Measurements from ENCODE around the gene MRPS25.

Gene MRPS25

DNA sequence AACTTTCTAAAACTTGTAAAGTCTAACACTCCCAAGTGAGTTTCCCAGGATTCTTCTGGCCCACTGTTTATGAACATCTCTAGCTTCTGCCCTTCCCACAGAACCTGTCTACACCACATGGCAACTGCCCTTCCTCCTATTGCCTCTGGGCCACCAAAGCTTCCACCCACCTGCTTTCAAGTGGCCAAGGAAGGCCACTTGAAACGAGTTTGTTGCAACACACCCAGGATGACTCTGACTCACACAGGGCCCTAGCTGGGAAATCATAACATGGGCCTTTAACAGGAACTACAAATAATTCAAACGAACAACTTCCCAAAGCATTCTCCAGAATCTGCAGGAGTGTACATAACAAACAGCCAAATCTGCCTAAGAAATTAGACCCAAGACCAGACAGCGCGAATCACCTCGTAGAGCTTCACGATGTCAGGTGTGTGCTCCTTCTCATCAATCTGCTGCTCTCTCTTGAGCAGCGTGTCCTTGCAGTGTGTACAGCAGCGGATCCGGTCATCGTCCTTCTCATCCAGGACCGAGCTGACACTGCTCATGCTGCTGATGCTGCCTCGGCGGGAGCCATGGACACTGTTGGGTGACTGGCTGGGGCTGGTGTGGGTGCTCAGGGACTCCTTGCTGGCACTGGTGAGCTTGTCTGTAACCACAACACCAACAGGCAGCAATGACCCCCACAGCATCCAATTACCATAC is 17.0 kb upstream of the MRPS25 start:
- no peak for DNase-seq

DNA sequence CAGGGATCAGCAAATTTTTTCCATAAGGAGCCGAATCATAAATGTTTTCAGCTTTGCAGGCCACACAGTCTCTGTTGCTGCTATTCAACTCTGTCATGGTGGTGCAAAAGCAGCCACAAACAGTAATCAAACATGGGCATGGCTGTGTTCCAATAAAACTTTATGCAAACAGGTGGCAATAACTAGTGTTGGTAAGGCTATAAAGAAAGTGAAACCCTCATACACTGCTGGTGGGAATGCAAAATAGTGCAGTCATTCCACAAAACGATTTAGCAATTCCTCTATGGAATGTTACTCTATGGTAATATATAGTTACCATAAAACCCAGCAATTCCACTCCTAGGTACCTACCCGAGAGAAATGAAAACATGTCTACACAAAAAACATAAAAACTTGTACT is 14.0 kb upstream of the MRPS25 start:
- DNase-seq: no peak

DNA sequence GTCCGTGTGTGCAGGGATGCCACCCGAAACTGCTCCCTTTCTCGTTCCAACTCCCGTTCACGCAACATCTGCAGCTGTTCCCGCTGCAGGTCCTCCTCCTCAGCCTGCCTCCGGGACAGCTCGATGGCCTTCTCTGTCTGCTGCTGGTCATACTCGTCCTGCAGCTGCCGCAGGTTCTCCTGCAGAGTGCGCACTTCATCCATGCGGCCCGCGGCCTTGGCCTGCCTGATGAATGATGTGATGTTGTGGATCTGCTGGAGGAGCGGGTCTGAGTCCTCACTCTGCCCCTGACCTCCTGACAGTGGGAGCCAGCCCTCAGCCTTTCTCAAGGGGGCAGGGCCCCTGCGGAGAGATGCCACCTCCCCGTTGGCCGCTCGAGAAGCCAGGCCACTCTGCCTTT is 9.4 kb upstream of the MRPS25 start:
- DNase-seq: no peak

DNA sequence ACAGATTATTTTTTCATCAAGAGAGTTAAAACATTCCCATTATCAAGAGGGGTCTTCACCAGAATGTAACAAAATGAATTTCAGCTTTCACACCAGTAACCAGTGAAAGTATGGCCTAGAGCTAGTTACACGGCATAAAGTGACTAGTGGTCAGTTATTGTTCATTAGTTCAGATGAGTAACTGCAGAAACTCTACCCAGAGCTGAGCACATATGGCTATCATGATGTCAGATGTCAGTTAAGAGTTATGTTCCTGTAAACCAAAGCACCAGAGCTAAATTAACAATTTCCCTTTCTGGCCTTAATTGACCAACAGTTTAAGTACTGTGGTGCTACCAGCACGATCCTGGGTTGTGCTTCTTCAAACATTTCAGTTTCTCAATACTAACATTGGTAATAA is 6.6 kb upstream of the MRPS25 start:
- DNase-seq: no peak

DNA sequence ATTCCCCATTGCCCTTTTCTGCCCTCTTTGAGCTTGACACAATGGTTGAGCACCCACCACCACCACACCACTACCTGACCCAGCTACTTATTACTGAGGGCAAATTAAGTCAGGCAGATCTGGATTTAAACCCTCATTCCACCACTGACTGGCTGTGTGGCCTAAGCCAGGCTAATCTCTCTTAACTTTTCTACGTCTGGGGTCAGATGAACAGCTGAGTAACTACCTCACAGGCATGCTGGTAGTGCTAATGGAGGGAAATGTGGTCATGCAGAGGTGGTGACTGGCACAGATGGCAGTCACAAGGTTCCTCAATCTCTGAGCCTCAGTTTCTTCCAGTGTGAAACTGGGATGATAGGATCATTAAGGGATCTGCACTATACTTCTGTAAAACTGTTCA is 4.3 kb upstream of the MRPS25 start:
- no peak for DNase-seq

DNA sequence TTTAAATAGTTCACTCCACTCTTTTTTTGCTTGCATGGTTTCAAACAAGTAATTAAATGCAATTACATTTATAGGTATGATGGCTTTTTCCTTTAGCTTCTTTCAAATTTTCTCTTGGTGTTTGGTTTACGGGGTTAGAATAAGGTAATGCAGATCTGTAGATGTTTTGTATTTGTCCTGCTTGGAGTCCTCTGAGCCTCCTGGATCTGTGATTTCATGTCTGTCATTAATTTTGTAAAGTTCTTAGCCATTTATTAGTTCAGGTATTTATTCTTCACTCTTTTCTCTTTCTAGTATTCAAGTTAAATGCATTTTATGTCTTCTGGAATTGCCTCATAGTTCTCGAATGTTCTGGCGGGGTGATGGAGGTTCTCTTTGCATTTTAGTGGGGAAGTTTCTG is 1.4 kb upstream of the MRPS25 start:
- DNase-seq: no peak

DNA sequence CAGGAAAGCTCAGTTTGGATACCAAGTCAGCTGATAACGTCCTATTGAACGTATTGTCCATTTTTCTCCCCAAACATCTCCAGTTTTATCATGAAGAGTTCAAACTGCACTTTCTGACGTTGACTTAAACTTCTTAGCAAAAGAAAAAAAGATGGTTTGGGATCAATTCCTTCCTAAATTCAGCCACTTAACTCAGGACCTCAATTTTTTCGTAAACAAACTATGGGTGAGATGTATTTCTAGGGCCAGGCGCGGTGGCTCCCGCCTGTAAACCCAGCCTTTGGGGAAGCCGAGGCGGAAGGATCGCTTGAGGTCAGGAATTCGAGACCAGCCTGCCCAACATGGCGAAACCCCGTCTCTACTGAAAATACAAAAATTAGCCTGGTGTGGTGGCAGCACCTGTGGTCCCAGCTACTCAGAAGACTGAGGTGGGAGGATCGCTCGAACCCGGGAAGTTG is 464 bp upstream of the MRPS25 start:
- no peak for DNase-seq

DNA sequence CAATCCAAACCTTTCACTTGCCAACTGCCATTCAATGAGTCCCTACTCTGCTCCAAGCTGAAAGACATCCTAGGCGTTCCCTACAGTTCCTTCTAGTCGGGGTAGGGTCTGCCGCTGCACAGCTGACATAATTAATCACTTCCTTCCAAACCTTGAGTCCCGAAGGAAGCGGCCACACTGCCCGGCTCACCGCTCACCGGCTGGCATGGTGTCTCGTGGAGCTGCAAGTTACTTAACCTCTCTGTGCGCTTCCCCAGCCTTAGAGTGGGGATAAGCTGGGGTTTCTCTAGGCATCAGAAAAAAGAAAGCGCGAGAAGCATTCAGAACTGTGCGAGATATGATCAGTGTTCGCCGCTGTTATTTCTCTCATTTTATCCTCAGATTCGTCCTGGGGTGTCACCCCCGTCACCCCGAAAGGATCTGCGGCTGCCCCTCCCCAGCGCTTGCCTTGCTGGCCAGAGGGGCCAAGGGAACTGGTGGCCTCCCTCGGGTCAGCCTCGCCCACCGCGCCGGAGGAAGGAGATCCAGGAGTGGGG is 748 bp downstream of the MRPS25 start:
- peak in 1 of 5 donors; percentile 15 for DNase-seq

DNA sequence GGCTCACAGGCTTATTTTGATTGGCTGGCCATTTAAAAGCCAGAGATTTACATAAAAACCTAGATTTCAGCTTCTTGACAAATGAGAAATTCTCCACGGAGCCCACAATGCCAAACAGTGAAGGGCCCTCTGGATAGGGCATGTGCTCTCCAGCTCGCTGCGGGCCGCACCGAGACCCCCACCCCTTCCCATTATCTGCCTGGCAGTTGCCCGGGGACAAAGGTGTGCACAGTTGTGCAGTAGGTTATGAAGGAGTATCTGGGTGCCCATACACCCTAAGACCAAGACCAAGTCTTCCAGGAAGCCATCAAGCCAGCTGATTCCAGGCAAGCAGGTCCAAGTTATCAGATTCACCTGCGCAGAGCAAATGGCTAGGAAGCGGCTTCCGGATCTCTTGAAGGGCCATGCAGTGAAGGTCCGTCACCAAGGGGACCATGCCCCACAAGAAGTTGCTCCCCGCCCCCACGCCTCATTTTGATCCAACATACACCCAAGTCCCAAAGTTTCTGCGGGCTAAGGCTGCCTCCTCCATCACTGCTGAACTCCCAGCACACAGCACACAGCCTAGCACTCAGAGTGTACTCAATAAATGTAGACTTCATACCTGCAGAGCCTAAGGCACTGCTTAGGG is 1.3 kb downstream of the MRPS25 start:
- no peak for DNase-seq

DNA sequence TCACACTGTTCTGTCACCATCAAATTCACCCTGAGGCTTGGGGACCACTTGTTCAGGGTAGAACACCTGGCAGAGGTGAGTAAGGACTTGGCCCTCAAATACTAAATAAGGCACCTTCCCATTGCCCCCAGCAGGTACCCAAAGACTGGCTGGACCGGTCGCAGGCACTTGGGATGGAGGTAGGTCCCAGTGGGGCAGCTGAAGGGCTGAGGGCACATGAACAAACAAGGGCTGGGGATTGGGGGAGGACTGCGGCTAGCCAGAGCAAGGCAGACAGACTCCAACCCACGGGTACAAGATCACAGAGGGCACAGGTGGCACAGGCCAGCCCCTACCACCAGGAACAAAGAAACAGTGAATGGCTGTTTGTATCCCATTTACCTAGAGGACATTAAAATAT is 1.9 kb downstream of the MRPS25 start:
- DNase-seq: no peak

DNA sequence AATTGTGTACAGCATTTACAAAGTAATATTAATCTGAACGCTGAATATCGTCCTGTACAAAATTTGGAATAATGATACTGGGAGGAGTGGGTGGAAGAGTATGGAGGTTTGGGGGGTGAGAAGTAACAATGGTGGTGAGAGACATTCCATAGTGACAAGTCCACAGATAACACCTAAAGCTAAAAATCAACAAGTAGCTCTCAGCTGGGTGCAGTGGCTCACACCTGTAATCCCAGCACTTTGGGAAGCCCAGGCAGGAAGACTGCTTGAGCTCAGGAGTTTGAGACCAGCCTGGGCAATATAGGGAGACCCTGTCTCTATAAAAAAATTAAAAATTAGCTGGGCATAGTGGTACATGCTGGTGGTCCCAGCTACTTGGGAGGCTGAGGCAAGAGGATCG is 5.1 kb downstream of the MRPS25 start:
- no peak for DNase-seq

DNA sequence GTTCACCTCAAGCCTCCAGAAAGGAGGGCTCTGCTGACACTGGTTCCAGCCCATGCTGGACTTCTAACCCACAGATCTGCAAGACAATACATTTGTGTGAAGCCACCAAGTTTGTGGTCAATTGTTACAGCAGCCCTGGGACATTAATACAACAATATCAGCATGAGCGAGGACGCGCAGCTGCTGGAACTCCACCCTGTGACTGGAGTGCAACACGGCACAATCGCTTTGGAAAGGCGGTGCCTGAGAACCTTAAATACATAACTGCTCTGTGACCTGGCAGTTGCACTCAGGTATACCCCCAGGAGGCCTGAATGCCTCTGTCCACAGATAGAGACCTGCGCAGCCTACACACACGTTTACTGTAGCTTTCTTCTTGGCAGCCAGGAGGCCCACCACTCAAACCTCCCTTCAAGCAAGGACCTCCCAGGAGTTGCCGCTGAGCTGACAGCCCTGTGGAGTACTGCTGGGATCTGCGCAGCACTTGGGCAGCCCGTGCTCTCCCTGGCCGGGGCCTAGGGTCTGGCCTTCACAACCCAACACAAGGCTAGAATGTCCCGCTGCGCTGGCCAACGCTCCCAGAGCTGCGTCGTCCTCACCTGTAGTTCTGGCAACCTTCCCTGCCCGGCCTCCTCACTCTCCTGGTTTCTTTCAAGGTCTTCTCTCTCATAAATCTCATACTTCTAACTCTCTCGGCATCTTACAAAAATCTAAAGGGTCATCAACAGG is 8.3 kb downstream of the MRPS25 start:
- no peak for DNase-seq

DNA sequence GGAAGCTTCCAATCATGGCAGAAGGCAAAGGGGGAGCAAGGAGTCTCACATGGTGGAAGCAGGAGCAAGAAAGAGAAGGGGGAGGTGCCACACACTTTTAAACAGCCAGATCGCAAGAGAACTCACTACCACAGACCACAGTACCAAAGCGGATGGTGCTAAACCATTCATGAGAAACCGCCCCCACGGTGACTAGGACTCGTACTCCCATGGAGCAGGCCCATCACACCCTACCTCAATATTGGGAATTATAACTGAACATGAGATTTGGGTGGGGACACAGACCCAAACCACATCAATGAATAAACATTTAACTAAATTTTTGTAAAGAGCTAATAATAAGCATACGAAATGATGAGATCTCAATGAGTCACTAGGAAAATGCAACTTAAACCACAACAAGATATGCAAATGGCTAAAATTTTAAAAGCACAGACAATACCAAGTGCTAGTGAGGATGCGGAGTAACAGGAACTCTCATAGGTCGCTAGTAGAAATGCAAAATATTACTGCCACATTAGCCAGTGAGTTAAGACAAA is 10.0 kb downstream of the MRPS25 start:
- peak in 1 of 5 donors; percentile 73 for DNase-seq

DNA sequence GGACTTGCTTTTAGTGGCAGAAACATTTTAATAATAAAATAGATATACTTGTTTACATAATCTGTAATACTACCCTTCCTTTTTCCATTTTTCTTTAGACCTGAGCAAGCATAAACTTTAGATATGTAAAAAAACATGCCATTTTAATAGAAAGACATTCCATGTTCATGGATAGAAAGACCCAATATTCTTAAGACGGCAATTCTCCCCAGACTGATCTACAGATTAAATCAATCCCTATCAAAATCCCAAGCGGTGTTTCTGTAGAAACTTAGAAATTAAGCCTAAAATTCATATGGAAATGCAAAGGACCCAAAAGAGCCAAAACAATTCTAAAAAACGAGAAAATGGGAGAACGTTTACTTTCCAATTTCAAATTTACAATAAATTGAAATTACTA is 11.6 kb downstream of the MRPS25 start:
- DNase-seq: no peak

DNA sequence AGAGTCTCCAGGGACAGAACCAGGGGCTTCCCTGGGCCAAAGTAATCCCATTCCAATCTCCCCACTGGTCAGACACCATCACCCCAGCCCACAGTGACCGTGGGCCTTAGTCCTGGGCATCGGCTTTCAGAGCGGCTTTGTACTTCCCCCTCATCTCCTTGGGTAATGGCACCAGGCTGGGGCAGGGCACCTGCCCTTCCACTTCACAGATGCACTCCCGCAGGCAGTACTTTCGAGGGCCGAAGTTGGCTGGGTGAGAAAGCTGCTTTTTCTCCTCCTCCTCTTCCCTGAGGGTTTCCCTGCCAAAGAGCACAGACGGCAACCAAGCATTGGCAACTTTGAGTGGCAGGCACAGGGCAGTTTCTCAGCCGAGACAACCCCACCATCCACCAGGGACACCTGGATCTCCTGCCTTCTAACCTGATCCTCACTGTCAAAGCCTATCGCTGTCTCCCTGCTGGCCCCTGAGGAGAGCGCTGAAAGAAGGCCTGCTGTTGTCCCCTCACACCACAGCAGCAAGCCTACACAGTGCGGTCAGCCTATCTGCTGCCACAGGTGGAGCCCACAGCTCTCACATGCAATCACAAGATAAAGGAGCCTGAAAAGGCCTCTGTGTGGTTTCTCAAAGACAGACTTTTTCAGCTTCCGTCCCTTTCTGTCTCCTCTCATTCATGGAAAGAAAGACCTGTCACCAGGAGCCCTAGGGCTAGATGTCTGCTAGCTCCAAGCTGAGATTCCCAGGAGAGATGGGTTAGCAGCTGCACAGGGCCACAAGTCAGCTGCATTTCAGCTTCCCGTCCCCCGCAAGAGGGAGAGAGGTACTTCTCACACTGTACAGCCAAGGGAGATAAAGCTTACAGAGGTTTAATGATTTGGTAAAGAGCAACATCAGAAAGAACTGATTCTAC is 12.5 kb downstream of the MRPS25 start:
- no peak for DNase-seq

DNA sequence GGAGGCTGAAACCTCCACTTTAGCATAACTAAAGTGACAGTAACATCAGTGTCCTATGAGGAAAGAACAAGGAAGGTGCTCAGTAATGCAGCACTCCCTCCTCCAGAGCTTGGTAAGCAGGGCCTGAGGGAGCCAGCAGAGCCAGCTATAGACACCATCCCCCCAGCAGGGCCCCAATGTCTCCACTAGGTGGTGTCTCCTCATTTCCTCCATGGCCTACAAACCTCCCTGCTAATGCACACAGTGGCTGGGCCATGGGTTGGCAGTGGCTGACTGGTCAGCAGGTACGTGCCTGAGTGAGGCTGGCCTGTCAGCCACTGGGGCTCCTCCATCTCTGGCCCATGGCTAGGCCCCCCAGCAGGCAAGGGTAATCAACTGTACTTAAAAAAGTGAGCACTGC is 13.6 kb downstream of the MRPS25 start:
- peak in 2 of 5 donors; percentile 18 to 37 for DNase-seq

DNA sequence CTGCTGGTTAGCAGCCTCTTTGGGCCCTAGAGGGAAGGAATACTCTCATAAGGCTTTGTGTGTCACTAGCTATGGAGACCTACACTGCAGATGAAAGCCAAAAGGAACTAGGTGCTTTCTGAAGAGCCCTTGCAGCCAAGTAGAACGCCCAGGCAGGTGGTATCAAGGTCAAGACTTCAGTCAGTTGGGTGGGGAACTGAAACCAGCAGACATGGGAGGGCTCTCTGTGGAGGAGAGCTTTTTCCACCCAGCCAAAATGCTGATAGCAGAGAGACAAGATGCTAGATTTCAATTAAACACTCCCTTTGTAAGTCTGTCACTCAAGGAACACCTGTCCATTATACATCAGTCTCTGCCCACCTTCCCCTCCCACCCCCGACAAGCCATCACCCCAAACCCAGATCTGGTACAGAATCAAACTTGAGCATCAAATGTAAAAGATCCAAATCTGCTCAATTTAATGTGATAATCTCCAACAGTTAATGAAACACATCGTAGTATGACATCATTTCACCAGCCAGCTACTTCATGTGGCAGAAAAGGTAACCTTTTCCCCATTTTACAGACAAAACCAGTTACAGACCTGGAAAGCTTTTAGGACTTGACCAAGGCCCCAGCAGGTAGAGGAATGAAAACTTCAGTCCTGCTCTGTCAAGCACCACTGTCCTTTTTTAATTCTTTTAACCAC is 14.6 kb downstream of the MRPS25 start:
- DNase-seq: no peak

DNA sequence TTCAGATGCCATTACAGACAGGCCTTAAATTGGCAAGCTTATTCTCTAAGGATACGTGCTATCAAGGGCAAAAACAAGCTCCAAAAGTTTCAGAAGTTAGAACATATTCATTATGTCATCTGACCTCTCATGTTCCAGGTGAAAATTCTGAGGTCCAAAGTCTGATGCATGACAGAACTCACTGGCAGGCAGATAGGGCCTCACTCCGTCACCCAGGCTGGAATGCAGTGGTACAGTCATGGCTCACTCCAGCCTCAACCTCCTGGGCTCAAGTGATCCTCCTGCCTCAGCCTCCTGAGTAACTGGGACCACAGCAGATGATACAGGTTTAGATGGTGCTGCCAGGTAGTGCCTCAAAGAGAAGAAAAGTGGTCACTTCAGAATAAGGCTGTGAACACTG is 15.5 kb downstream of the MRPS25 start:
- no peak for DNase-seq

DNA sequence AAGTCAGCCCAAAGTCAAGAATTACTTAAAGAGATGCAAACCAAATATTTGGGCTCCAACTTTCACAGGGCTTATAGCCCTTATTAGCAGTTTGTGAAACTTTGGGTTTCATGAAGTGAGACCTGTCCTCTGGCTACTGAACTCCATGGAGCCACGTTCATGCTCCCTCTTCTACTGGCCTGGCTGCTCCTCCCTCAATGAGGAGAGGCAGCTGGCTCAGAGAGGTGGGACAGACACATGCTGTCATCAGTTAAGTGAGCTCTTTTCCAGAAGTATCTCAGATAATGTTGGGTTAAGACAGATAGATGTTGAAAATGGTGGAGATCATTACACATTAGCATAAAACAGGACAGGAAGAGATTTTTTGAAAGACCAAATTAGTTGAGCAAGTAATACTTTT is 19.4 kb downstream of the MRPS25 start:
- DNase-seq: no peak

DNA sequence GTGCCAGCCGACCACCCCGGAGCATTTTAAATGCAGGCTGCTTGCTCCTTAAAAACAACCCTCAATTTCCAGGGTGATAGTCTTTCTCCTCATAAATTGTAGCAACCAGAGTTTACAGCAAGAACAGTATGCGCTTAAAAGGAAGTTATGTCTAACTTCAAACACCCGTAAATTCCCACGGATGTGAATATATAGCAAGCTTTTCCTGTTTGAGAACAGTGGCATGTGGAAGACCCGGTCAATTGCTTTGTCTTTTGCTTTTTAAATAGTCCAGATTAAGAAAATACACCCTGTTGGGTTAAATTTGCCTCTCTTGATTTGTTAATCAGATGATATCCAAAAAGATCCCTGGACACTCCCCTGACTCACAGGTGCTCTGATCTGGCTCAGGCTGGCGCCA is 20.8 kb downstream of the MRPS25 start:
- DNase-seq: no peak

DNA sequence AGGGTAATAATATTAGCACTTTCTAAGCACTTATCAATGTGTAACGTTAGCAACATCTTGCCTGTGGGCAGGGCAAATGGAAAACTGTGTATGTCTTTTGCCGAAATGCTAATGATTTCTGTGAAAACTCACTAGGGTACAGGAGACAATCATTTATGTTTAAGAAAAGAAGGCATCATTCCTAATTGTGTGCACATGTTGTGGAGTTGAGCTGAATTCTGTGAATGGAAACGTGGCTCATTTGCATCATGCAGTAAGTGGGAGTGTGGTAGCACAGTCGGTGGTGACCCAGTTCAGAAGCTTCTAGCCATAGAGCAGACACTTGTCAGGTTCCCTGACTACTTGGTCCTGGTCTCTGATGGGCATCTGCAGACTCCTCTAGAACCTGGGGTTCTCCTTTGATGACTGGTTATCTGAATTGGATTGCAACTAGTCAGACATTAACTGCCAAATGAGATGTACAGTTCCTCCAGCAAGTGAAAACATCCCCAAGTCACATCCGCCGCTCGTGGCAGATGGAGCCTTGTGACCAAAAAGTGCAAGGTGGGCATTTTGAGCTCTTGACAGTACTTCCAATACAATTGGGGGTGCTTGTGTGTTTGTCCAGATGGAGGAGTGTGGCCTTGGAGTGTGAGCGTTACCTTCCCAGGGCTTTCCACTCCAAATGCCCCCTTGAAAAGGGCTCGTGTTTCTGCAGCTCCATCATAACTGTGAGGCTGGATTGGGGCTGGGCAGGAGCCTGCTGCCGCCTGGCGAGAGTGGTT is 21.5 kb downstream of the MRPS25 start:
- no peak for DNase-seq
